GM21825 (cell line): Measurements from ENCODE around the gene TEX22.

Experiments used
- ATAC-seq: cut with Tn5 transposase; IDR thresholded peaks from one replicate; pipeline ENCODE4 v1.9.1; 2021; ENCODE audit warnings: mild to moderate bottlenecking, moderate library complexity; ENCODE audit not compliant: unreplicated experiment

TEX22 gene

DNA sequence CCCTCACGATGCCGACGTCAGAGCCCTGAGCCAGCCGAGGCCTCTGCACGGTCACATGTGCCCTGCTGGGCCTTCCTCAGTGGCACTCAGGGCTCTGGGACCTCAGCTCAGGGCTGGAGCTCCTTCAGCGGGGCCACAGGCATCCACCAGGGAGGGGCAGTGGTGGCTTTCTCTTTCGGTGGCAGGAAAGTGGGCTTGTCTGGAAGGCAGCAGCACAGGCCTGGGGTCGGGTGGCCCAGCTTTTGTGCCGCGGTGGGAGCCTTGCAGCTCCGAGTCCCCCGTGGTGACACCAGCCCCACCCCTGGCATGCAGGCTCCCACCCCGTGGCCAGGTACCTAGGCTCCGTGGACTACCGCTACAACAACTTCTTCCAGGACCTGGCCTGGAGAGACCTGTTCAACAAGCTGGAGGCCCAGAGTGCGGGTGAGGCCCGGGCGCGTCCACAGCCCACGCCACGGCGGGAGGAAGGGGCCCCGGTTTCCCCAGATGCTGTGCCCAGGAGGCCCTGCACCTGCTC lies 14.2 kb upstream of the TEX22 start:
- no peak for ATAC-seq

- ATAC-seq: no peak
Measured at GRCh38 chr14:105384605-105385321, 13.6 kb upstream of the TEX22 start.

DNA sequence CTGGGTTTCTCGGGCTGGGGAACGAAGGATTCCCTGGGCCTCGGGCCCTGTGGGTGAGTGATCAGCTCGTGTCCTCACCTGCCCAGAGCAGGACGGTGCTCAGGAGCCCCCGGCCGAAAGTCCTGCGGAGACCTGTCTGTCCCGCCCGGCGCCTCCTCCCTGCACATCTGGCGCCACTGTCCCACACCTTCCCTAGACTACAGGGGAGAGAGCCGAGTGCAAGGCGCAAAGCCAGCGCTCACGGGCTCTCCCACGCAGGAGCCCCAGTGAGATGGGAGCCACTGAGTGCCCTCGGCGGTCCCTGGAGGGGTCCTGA lies 13.1 kb upstream of the TEX22 start:
- ATAC-seq: no peak

DNA sequence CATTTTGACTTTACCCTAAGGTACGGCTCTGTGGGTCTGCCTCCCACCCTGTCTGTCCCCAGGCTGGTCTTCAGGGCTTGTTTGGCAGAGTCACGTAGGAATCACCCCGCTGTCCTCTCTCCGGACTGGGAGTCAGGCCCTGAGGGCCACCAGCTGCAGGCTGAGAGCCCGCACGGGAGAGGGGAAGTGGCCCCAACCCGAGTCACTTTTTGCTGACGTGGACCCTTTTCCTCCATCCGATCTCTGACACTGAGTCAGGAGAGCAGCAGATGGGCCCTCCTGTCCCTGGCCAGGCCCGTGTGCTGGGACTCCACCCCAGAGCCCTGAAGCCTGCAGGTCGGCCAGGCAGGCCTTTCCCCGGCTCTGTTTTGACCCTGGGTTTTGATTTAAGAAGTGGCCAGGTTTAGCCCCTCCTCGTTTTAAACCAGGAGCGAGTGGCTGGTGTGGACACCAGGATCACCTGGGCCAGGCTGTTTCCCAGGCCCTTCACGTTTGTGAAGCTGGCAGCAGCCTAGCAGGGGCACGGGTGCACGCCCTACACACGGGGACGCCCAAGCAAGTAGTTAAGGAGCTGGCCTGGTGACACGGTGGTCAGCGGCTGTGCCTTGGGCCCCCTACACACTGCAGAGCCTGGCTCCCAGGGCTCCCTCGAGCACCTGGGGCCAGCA lies 12.5 kb upstream of the TEX22 start:
- no peak for ATAC-seq

DNA sequence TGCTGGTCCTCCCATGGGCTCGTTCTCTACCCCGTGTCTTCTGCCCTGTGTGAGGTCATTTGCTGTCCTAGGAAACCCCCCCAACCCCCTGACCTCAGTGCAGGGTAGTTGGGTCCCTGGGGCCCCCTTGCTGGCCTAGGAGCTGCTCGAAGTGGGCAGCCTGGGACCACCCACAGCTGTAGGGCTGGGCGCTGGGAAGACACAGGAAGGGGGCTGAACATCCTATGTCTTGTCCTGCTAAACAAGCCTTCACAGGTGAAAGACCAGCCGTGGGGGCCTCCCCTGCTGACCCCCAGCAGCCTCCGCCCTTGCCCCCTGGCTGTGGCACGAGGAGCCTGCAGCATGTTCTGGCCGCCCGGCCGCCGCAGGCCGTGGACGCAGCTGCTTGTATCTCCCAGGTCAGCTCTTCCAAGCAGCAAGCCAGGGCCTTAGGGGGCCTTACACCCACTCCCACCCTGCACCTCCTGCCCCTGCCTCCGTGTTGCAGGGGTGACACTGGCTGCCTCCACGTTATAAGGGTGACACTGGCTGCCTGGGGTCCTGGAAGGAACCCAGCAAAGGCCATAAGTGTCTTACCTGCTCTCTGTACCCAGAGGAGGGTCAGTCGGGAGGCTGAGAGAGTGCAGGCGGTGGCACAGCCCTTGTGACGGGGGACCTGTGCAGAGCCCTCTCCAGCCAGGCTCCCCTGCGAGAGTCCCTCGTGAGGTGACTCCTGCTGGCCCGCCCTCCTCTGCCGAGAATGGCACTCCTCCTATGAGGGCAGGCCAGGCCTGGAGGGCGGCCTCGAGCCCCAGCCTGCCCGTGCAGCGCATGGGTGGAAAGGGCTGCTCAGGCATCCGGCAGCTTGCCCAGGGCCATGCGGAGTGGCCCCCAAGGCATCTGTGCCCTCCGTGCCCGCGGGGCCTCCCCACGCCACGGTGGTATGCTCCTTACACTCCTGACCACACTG lies 11.5 kb upstream of the TEX22 start:
- no peak for ATAC-seq

GRCh38 chr14:105387530-105387922 lies 10.8 kb upstream of the TEX22 start:
- no peak for ATAC-seq

GRCh38 chr14:105388110-105388951 lies 10.0 kb upstream of the TEX22 start:
- ATAC-seq: no peak

GRCh38 chr14:105388976-105389375 lies 9.4 kb upstream of the TEX22 start:
- no peak for ATAC-seq

DNA sequence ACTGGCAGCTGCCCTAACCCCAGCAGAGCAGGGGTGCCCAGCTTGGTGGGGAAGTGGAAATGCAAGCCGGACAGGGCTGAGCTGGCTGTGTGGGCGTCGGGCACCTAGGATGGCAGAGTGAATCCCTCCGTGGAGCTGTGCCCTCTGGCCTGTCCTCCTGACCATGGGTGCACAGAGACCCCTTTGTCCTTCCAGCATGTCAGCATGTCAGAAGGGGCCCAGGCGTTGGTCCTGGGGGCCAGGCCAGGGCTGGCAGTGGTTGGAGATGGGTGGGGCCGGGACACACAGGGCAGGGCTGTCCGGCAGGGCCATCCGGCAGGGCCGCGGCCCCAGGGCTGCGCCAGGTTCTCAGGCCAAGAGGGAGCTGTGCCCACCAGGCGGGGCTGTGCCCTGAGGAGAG lies 8.8 kb upstream of the TEX22 start:
- ATAC-seq: no peak

DNA sequence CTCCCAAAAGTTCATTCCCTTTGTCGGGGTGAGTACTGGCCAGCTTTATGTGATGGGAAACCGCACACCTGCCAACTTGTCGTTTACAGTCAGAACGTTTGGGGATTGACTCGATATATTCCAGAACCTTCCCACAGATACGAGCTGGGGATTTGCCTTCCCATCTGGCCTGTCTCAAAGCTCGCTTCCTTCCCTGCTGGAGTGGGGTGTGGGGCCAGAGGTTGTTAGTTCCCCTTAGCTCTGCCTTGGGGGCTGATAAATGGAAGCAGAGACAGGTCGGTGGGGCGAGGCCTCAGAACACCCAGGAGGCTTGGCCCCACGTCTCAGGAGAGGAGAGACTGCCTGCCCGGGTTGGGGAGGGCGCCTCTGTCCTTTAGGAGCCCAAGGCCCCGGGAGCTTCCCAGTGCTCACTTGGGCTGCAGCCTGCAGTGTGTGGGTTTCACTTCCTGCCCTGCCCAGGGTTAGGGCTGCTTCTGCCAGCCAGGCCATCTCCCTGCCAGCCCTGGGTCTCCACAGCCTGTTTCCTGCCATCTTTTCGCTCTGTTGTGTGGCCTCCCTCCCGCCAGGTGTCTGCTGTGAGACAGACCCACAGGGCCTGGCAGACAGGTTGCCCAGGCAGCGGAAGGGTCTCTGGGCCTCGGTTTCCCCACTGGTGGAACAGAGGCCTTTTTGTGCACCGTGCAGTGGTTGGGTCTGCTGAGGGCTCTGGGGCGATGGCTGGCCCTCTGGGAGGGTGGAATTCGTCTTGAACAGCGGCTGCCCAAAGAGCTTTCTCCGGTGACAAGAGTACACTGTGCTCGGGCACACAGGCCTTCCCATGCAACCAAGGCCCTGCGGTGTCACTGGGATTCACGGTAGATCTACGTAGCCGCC lies 8.1 kb upstream of the TEX22 start:
- ATAC-seq: no peak

DNA sequence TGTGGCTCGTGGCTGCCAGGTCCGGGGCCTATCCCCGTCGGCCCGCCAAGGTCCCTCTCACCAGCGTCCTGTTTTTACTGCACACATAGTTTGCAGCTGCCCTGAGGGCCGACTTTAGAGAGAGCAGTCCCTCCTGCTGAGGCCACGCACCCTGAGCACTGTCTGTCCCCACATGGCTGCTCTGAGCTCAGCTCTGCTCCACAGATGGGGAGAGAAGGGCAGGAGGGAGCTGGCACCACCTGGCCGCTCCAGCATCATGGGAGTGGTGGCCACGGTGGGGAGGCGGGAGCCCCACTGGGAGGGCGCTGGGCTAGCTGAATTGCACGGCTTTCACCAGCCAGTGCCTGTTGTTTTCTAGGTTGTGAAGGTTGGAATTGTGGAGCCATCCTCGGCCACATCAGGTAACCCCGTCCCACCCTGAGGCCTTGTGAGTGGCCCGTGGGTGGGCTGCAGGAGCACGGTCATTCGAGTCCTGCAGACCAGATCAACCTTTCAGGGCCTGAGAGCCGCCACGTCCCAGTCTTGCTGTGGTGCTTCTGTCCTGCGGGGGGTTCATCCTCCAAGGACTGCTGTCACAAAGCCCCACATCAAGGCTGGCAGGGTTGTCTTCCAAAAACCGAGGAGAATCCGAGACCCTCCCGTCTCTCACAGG lies 7.4 kb upstream of the TEX22 start:
- no peak for ATAC-seq

- ATAC-seq: no peak
Measured at GRCh38 chr14:105391541-105391940, 6.8 kb upstream of the TEX22 start.

GRCh38 chr14:105392131-105393090 lies 5.9 kb upstream of the TEX22 start:
- no peak for ATAC-seq

- ATAC-seq: no peak
Measured at GRCh38 chr14:105393151-105393550, 5.2 kb upstream of the TEX22 start.

DNA sequence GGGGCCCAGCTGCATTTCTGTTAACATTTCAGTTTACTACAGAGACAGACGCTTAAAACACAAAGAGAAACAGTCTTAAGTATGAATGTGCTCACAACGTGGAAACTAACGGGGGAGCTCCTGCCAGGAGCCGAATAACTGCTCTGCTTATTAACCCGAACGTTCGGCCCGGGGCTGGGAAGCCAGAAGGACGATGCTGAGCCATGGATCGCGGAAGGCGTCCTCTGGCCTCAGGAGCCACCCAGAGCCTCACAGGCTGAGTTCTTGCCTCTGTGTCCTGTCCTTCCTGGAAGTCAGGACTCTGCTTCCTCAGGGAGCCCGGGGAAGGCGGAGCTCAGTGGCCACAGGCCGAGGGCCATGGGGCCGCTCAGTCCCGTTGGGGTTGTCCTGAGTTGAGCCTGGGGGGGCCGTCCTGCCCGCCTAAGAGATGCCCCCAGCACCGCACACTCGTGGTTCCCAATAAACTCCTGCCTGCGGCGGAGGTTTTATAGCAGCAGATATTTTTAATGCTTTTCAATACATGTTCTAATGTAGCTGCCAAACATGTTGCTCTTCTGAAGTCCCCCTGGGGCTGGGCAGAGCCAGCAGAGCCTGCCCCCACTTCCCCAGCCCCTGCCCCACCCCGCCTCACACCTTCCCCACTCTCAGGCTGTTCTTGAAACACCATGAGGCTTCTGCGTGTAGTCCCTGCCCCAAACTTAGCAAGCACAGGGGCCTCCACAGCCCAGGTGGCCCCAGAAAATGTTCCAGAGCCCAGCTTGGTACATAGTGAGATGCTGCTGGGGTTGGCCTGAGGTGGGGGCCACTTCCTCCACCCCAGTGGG lies 3.4 kb upstream of the TEX22 start:
- no peak for ATAC-seq

GRCh38 chr14:105395538-105395854 lies 2.8 kb upstream of the TEX22 start:
- no peak for ATAC-seq

DNA sequence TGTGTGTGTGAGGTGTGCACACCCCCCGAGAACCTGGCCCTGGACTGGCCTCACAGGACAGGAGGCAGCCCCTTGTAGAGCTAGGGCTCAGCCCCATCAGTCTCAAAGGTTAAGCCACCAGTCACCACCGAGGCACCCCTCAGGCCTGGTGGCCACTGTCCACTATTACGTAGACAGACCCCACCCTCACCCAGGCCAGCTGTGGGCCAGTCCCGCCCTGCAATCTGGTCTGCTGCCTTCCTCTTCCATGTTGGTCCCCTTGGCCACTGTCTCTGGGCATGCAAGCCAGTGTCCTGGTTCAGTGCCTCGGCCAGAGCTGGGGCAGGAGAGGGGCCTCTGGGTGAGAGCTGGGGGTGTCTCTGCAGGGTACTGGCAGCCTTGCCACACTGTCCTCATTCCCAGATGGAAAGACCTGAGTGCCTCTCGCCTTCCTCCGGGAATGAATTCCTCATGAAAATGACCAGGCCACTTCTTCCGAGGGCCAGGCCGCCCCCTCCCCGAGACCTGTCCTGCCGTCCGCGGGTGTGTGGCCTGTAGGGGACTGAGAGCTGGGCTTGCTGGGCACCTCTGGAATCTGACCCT lies 897 bp upstream of the TEX22 start:
- no peak for ATAC-seq
